Measurements from ENCODE around the gene ABHD4.

DNA sequence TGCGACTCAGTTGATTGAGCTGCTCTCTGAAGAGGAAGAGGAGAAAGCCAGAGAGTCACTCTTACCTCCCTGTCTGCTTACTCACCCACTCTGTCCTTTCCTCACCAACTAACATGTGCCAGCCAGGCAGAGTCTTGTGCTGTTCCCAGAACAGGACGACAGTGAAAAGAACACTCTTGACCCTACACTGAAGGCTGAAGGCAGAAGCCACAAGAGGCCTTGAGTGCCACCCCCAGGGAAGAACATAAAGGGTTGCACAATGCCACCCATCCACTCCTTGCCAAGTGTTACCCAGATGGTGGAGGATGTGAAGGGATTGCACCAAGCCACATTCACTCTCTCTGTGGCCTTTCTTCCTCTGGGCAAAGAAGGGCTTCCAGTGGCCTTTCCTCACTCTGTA is 12.8 kb downstream of the ABHD4 start:
- TF ChIP-seq CTCF (IDR thresholded peaks at IDR 0.05) (no peak), MAZ (IDR thresholded peaks at IDR 0.05; ENCODE audit: borderline replicate concordance, low read depth, low read length) (no peak)

Data from A549 (cell line).